ENCODE results near the gene AGO4. TPM values are rescaled to one million over a fixed set of nuclear protein-coding genes. Genes with fewer than 3 reads are reported as not detected.

Gene AGO4
- polyA plus RNA-seq, 3 donors from 2014 or later: 2.9 to 13.7 (median 8.8) TPM

Other genes starting within 250 kb of the AGO4 start
- gene TFAP2E, start 234.7 kb upstream of the AGO4 start, polyA plus RNA-seq: 1 to 10 TPM in 2 of 3 donors, not detected in 1; 1.3 to 1.8 TPM
- 100 to 1,000 TPM in 1 of 3 donors, 10 to 100 TPM in 2; 83.2 to 108 (median 89.7) TPM for gene PSMB2, start 166.5 kb upstream of the AGO4 start, polyA plus RNA-seq
- 10 to 100 TPM; 15.7 to 37.3 (median 32.3) TPM for gene C1orf216, start 89.1 kb upstream of the AGO4 start, polyA plus RNA-seq
- gene CLSPN, start 38.0 kb upstream of the AGO4 start, polyA plus RNA-seq: under 1 TPM in 2 of 3 donors, not detected in 1; 0.29 to 0.96 TPM
- 1 to 10 TPM; 6.3 to 9.9 (median 7.0) TPM for gene AGO1, start 75.2 kb downstream of the AGO4 start, polyA plus RNA-seq
- 10 to 100 TPM in 1 of 3 donors, 1 to 10 TPM in 2; 6.9 to 12.8 (median 9.3) TPM for gene AGO3, start 123.1 kb downstream of the AGO4 start, polyA plus RNA-seq